ENCODE data around the gene ZNFX1. TPM values are rescaled to one million over a fixed set of nuclear protein-coding genes. Genes with fewer than 3 reads are reported as not detected.

The ZNFX1 gene
- total RNA-seq, 1 experiment from 2014 or later, result 11.0 TPM

GRCh38 chr20:49259284-49259683 lies 18.6 kb downstream of the ZNFX1 start:
- Mint-ChIP-seq H3K9me3 (peaks cover 4% of the 10 kb centered on the region), H3K27ac (no peak overlapping the region), H3K4me1 (no peaks in the 10 kb centered on the region), H3K4me3 (no peak overlapping the region), H3K27me3 (ENCODE audit: low read depth) (no peaks in the 10 kb centered on the region), H3K36me3 (peaks cover 75% of the 10 kb centered on the region)
- DNase-seq (ENCODE audit: low spot score), result no peak
- POLR2A ChIA-PET, result no interaction called here
- CTCF ChIA-PET, result interaction anchor here (1.3 kb wide), 1 partner anchor 13 kb away, joined by 3 read pairs; no protein-coding TSS in a partner anchor
- no peak for TF ChIP-seq ZNF671 (CRISPR knock-in tag; IDR thresholded peaks at IDR 0.05)
- no peak for TF ChIP-seq ATF1 (CRISPR knock-in tag; IDR thresholded peaks at IDR 0.05)
- no peak for TF ChIP-seq TEAD1 (CRISPR knock-in tag; IDR thresholded peaks at IDR 0.05)
- TF ChIP-seq AFF4 (CRISPR knock-in tag; IDR thresholded peaks at IDR 0.05; ENCODE audit: borderline replicate concordance), result no peak
- TF ChIP-seq ZNF396 (CRISPR knock-in tag; IDR thresholded peaks at IDR 0.05; ENCODE audit: borderline replicate concordance), result no peak
- TF ChIP-seq ZNF425 (CRISPR knock-in tag; conservative IDR thresholded peaks at IDR 0.05), result no peak
- no peak for TF ChIP-seq MAX (CRISPR knock-in tag; IDR thresholded peaks at IDR 0.05)
- no peak for ATAC-seq

GRCh38 chr20:49256261-49256660 lies 21.6 kb downstream of the ZNFX1 start:
- H3K4me3 Mint-ChIP-seq, result no peak overlapping the region
- H3K36me3 Mint-ChIP-seq, result peaks cover 76% of the 10 kb centered on the region
- no peak overlapping the region for H3K27ac Mint-ChIP-seq
- no peak for ATAC-seq
- ChIA-PET CTCF (no interaction called here), POLR2A (no interaction called here)
- no peak for DNase-seq (ENCODE audit: low spot score)
- H3K27me3 Mint-ChIP-seq (ENCODE audit: low read depth), result no peaks in the 10 kb centered on the region
- H3K9me3 Mint-ChIP-seq, result peaks cover 2% of the 10 kb centered on the region
- no peaks in the 10 kb centered on the region for H3K4me1 Mint-ChIP-seq
- TF ChIP-seq ZNF263 (CRISPR knock-in tag; IDR thresholded peaks at IDR 0.05; ENCODE audit: low read depth), result no peak
- no peak for TF ChIP-seq NFYB (CRISPR knock-in tag; conservative IDR thresholded peaks at IDR 0.05; ENCODE audit: low read depth)
- TF ChIP-seq IRF2 (CRISPR knock-in tag; IDR thresholded peaks at IDR 0.05; ENCODE audit: borderline replicate concordance, low read depth), result no peak
- TF ChIP-seq ZNF425 (CRISPR knock-in tag; conservative IDR thresholded peaks at IDR 0.05), result no peak
- TF ChIP-seq CTCF (IDR thresholded peaks at IDR 0.05), result no peak
- no peak for TF ChIP-seq GABPB1 (CRISPR knock-in tag; IDR thresholded peaks at IDR 0.05)
- no peak for TF ChIP-seq NFE2L1 (CRISPR knock-in tag; IDR thresholded peaks at IDR 0.05)
- TF ChIP-seq NR2C2 (CRISPR knock-in tag; IDR thresholded peaks at IDR 0.05), result no peak
- TF ChIP-seq FOXP4 (CRISPR knock-in tag; IDR thresholded peaks at IDR 0.05), result no peak
- no peak for TF ChIP-seq ELF4 (CRISPR knock-in tag; IDR thresholded peaks at IDR 0.05; ENCODE audit: low read depth)
- TF ChIP-seq USF1 (CRISPR knock-in tag; IDR thresholded peaks at IDR 0.05), result no peak
- no peak for TF ChIP-seq SP1 (CRISPR knock-in tag; conservative IDR thresholded peaks at IDR 0.05)
- TF ChIP-seq ZNF671 (CRISPR knock-in tag; IDR thresholded peaks at IDR 0.05), result no peak
- no peak for TF ChIP-seq JAZF1 (CRISPR knock-in tag; IDR thresholded peaks at IDR 0.05)

All from WTC11 (cell line).